Gastroesophageal sphincter (tissue), 4 donors: Measurements from ENCODE around the gene SUMO2. TPM values are rescaled to one million over a fixed set of nuclear protein-coding genes. Genes with fewer than 3 reads are reported as not detected.

Experiments used
- ATAC-seq: fragments of 150-250 bp; one replicate; pipeline ENCODE4 v1.9.1; 2016; ENCODE audit warnings: mild to moderate bottlenecking, moderate library complexity
- H3K27ac ChIP-seq, 4 donors: fragments of 200-600 bp; sonication (generic) in 3 of 4; 1 replicate in 3 of 4; 2 replicates in 1 of 4; pipeline ENCODE4 v1.5.1; 2016 to 2019
- H3K27me3 ChIP-seq: fragments of 200-600 bp; sonication (generic); one replicate; pipeline ENCODE4 v1.5.1; 2019
- H3K36me3 ChIP-seq, 2 donors: fragments of 200-600 bp; sonication (generic); one replicate each; pipeline ENCODE4 v1.5.1; 2019; ENCODE audit warnings: control low read depth in 1 of 2
- H3K4me1 ChIP-seq, 3 donors: fragments of 200-600 bp; sonication (generic); 1 replicate in 2 of 3; 2 replicates in 1 of 3; pipeline ENCODE4 v1.5.1; 2016 to 2019; ENCODE audit warnings: control low read depth in 2 of 3
- H3K4me3 ChIP-seq, 2 donors: fragments of 200-600 bp; sonication (generic); one replicate each; pipeline ENCODE4 v1.5.1; 2019; ENCODE audit warnings: mild to moderate bottlenecking in 1 of 2, moderate library complexity in 1 of 2
- H3K9me3 ChIP-seq, 3 donors: fragments of 200-600 bp; sonication (generic); one replicate each; pipeline ENCODE4 v1.5.1; 2017 to 2019; ENCODE audit warnings: control low read depth in 2 of 3
- EP300 ChIP-seq: sonication (generic); formaldehyde crosslinking; IDR thresholded peaks from one replicate; pipeline ENCODE4 v1.6.1; 2017; ENCODE audit warnings: antibody characterized with exemption, mild to moderate bottlenecking
- POLR2A ChIP-seq, 2 donors: fragments of 450-650 bp; IDR thresholded peaks; one replicate each; pipeline ENCODE4 v1.6.1; 2017; ENCODE audit warnings: antibody characterized with exemption in 2 of 2, mild to moderate bottlenecking in 2 of 2, moderate library complexity in 1 of 2
- POLR2AphosphoS5 ChIP-seq: sonication (generic); formaldehyde crosslinking; IDR thresholded peaks from one replicate; pipeline ENCODE4 v1.6.1; 2017; ENCODE audit warnings: antibody characterized with exemption
- WGBS, 2 donors: methylation state at CpG; one replicate each; pipeline ENCODE4 v1.1.5; 2018; ENCODE audit warnings: low coverage in 1 of 2; 5-methylcytosine and 5-hydroxymethylcytosine counted together
- total RNA-seq, 4 donors: library from RNA; depleted of rRNA; stranded (reverse); fragments of >200 nt; gene quantifications; one replicate each; pipeline ENCODE4 v1.1.0, GENCODE V29; 2016
- TF ChIP-seq, protein P1 (sequence below), 4 experiments: fragments of 200-600 bp in 2 of 4; fragments of 450-650 bp in 2 of 4; sonication (generic) in 1 of 4; IDR thresholded peaks; one replicate each; pipeline ENCODE4 v1.5.1; 2017 to 2019; ENCODE audit warnings: antibody characterized with exemption in 4 of 4, mild to moderate bottlenecking in 2 of 4, moderate library complexity in 2 of 4

SUMO2 gene
- total RNA-seq, 4 donors from 2014 or later: 67.7 to 95.2 (median 69.9) TPM

DNA sequence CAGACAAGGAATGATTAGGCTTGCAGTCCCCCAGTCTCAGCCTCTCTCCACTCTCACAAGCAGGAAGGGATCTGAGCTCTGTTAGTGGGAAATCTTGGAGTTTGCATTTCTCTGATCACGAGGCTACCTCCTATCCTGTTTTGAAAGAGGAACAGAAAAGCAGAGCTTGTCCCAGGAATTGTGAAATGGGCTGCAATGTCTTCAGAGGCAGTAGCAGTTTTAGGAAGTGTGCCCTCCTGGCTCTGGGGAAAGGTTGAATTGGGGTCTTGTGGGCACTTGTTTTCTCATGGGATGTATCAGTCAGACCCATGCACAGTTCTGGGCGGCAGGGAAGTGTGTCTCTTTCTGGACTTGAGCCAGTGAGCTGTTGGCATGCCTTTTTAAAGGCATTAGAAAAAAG, 45.5 kb upstream of the SUMO2 start:
- peak; percentile 66 for ATAC-seq
- Histone ChIP-seq H3K4me1 (peaks cover 0 to 16% (median 0%) of the 10 kb centered on the region in 3 donors), H3K4me3 (no peak overlapping the region), H3K9me3 (no peaks in the 10 kb centered on the region), H3K27ac (peak overlapping the region in 3 of 4 donors; percentile 37 to 55 (median 46)), H3K36me3 (peaks cover 0 to 98% of the 10 kb centered on the region in 2 donors), H3K27me3 (no peaks in the 10 kb centered on the region)
- no peak for TF ChIP-seq EP300
- no peak for TF ChIP-seq POLR2A (IDR thresholded peaks at IDR 0.05)
- TF ChIP-seq, protein P1, sequence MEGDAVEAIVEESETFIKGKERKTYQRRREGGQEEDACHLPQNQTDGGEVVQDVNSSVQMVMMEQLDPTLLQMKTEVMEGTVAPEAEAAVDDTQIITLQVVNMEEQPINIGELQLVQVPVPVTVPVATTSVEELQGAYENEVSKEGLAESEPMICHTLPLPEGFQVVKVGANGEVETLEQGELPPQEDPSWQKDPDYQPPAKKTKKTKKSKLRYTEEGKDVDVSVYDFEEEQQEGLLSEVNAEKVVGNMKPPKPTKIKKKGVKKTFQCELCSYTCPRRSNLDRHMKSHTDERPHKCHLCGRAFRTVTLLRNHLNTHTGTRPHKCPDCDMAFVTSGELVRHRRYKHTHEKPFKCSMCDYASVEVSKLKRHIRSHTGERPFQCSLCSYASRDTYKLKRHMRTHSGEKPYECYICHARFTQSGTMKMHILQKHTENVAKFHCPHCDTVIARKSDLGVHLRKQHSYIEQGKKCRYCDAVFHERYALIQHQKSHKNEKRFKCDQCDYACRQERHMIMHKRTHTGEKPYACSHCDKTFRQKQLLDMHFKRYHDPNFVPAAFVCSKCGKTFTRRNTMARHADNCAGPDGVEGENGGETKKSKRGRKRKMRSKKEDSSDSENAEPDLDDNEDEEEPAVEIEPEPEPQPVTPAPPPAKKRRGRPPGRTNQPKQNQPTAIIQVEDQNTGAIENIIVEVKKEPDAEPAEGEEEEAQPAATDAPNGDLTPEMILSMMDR (IDR thresholded peaks at IDR 0.05): no peak
- TF ChIP-seq POLR2AphosphoS5: peak; percentile 25
- WGBS, 2 donors: 45 to 50% methylated on average over 1 to 2 of the region's 2 CpGs

DNA sequence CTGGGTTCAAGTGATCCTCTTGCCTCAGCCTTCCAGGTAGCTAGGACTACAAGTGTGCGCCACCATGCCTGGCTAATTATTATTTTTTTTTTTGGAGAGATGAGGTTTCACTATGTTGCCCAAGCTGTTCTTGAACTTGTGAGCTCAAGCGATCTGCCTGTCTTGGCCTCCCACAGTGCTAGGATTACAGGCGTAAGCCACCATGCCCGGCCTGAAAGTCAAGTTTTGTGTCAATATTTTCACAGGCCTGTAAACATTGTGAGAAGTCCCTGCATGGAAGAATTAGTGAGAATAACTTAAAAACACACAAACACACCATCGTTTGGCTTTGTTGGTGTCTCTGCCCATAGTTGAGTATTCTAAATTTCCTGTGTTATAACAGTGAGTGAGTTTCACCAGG, 45.0 kb upstream of the SUMO2 start:
- no peak for TF ChIP-seq EP300
- TF ChIP-seq POLR2A (IDR thresholded peaks at IDR 0.05): no peak
- TF ChIP-seq, protein P1 (IDR thresholded peaks at IDR 0.05): no peak
- no peak for TF ChIP-seq POLR2AphosphoS5
- Histone ChIP-seq H3K27me3 (no peaks in the 10 kb centered on the region), H3K36me3 (peaks cover 0 to 98% of the 10 kb centered on the region in 2 donors), H3K4me1 (peaks cover 0 to 16% (median 0%) of the 10 kb centered on the region in 3 donors), H3K27ac (no peak overlapping the region), H3K4me3 (no peak overlapping the region), H3K9me3 (no peaks in the 10 kb centered on the region)
- 75 to 85% methylated on average over 4 of the region's 5 CpGs for WGBS, 2 donors
- ATAC-seq: no peak

DNA sequence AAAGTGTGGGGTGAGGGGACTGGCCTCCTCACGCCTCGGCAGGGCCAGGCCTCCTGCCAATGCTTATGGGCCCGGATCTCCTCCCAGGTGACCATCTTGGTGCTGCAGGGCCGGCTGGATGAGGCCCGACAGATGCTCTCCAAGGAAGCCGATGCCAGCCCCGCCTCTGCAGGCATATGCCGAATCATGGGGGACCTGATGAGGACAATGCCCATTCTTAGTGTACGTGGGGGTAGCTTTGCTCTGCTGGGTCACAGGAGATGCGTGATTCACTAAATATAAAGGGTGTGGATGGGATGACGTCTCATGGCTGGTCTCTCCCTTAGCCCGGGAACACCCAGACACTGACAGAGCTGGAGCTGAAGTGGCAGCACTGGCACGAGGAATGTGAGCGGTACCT, 42.3 kb upstream of the SUMO2 start:
- Histone ChIP-seq H3K27me3 (no peaks in the 10 kb centered on the region), H3K9me3 (no peaks in the 10 kb centered on the region), H3K36me3 (peaks cover 0 to 95% of the 10 kb centered on the region in 2 donors), H3K4me3 (no peak overlapping the region), H3K27ac (no peak overlapping the region), H3K4me1 (peaks cover 0 to 16% (median 0%) of the 10 kb centered on the region in 3 donors)
- no peak for ATAC-seq
- 62 to 63% methylated on average over 6 to 10 of the region's 14 CpGs for WGBS, 2 donors
- TF ChIP-seq POLR2AphosphoS5 (no peak), EP300 (no peak)

DNA sequence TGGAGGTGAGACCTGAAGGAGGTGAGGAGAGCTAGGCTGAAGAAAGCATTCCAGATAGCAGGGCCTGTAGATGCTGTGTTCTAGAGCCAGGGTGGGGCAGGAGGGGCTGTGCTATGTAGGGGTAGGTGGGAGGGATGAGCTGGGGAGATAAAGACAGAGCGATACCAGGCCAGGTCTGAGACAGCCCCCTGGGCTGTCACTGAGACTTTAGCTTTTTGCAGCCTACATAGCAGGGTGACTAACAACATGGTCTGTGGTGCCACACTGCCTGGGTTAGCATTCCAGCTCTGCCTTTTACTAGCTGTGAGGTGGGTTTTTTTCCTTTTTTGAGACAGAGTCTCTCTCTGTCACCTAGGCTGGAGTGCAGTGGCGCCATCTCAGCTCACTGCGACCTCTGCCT, 37.1 kb upstream of the SUMO2 start:
- ATAC-seq: no peak

DNA sequence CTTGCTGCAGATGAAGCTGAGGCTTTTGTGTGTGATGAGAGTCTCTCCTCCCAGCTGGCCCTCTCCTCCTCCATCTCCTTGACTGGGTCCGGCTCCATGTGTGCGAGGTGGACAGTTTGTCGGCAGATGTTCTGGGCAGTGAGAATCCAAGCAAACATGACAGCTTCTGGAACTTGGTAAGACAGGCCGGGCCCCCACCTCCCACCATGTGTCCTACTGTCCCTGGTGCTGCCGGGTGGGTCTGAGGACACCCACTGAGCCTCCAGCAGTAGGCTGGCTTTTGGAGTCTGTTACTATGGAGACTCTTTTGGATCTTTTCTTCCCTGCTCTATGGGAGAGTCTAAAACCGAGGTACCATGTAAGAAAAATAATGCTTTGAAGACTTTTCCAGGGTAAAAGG, 35.4 kb upstream of the SUMO2 start:
- Histone ChIP-seq H3K9me3 (no peaks in the 10 kb centered on the region), H3K4me3 (no peak overlapping the region), H3K36me3 (peaks cover 0 to 97% of the 10 kb centered on the region in 2 donors), H3K27me3 (no peaks in the 10 kb centered on the region), H3K4me1 (no peaks in the 10 kb centered on the region), H3K27ac (no peak overlapping the region)
- no peak for ATAC-seq
- 83% methylated on average over 1 of the region's 6 CpGs; no CpG with 5 or more reads in 1 of the 2 donors for WGBS, 2 donors
- TF ChIP-seq POLR2AphosphoS5: no peak

More for the DNA sequence above, 37.1 kb upstream of the SUMO2 start:
- no peaks in the 10 kb centered on the region for H3K27me3 ChIP-seq
- peaks cover 0 to 97% of the 10 kb centered on the region in 2 donors for H3K36me3 ChIP-seq
- no peaks in the 10 kb centered on the region for H3K9me3 ChIP-seq
- no peak overlapping the region for H3K27ac ChIP-seq
- no peak for TF ChIP-seq EP300
- TF ChIP-seq, protein P1 (IDR thresholded peaks at IDR 0.05): no peak
- no peak for TF ChIP-seq POLR2A (IDR thresholded peaks at IDR 0.05)
- TF ChIP-seq POLR2AphosphoS5: no peak
- no peaks in the 10 kb centered on the region for H3K4me1 ChIP-seq
- WGBS, 2 donors: 97 to 100% methylated on average over 1 to 3 of the region's 3 CpGs
- H3K4me3 ChIP-seq: no peak overlapping the region

DNA sequence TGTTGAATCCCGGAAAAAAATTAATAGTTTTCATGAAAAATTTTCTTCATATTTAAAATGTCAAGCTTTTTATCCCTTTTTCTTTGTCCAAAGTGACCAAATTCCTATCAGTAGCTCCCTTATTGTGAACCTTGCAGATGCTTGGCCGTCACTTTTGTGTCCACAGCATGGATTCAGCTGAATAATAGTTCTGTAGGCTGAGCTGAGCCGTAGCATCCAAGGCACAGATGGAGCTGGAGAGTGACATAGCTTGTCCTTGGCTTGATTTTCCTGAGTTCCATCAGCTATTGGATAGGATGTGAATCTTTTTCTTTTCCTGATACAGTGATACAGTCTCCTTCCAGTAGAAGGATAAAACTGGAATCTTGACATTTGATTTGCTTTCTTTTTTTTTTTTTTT, 26.3 kb upstream of the SUMO2 start:
- no peaks in the 10 kb centered on the region for H3K9me3 ChIP-seq
- peaks cover 0 to 27% (median 8%) of the 10 kb centered on the region in 3 donors for H3K4me1 ChIP-seq
- no peak for ATAC-seq
- H3K27ac ChIP-seq: no peak overlapping the region
- peaks cover 0 to 57% of the 10 kb centered on the region in 2 donors for H3K36me3 ChIP-seq
- no peaks in the 10 kb centered on the region for H3K27me3 ChIP-seq
- 55 to 77% methylated on average over 2 to 3 of the region's 3 CpGs for WGBS, 2 donors
- no peak overlapping the region for H3K4me3 ChIP-seq
- TF ChIP-seq, protein P1 (IDR thresholded peaks at IDR 0.05): no peak
- TF ChIP-seq EP300 (no peak), POLR2A (IDR thresholded peaks at IDR 0.05) (no peak), POLR2AphosphoS5 (no peak)
